ENCODE measurements around the gene NATD1.

The NATD1 gene, protein sequence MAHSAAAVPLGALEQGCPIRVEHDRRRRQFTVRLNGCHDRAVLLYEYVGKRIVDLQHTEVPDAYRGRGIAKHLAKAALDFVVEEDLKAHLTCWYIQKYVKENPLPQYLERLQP
- 14.1 to 19.6 reads per million in 2 donors for total RNA-seq

DNA sequence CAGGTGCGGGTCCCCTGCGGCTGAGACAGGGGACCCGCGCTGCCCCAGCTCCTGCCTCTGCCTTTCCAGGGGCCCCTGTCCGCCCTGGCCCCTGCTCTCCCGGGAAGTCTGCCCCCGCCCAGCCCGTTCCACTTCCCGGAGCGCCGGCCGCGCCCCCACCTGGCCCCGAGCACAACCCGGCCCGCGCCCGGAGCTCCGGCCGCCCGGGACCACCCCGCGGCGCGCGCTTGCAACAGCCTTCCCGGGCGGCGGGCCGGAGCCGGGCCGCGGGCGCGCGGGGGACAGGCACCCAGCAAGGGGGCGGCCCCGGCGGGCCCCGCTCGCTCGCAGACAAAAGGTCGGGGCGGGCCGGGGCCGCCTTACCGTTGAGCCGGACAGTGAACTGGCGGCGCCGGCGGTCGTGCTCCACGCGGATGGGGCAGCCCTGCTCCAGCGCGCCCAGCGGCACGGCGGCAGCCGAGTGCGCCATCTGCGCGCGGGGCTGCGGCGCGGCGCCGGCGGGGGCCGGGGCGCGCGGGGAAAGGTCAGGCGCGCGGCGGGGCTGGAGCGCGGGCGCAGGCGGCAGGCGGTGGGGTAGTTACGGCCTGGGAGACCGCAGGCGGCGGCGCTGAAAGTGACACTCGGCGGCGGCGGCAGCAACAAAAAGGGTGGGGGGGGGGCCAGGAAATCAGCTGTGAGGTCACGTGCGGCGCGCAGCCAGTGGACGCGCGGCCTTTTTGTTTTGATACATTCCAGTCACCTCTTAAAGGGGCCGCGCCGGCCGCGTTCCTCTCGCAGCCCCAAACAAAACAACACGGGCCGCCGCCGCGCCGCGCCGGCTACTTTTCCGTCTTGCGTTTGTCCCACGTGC, at the start of gene NATD1:
TSS of gene NATD1 (minus strand) at position 615 of the 850 bp plus-strand sequence. CDS start at position 469, 146 bp downstream.
- peak; percentile 55 to 92 (median 69) for DNase-seq

GRCh38 chr17:21301593-21302550, 48.7 kb upstream of the NATD1 start:
- no peak for DNase-seq

GRCh38 chr17:21300601-21301571, 47.7 kb upstream of the NATD1 start:
- DNase-seq: no peak

GRCh38 chr17:21299981-21300600, 46.9 kb upstream of the NATD1 start:
- no peak for DNase-seq

DNA sequence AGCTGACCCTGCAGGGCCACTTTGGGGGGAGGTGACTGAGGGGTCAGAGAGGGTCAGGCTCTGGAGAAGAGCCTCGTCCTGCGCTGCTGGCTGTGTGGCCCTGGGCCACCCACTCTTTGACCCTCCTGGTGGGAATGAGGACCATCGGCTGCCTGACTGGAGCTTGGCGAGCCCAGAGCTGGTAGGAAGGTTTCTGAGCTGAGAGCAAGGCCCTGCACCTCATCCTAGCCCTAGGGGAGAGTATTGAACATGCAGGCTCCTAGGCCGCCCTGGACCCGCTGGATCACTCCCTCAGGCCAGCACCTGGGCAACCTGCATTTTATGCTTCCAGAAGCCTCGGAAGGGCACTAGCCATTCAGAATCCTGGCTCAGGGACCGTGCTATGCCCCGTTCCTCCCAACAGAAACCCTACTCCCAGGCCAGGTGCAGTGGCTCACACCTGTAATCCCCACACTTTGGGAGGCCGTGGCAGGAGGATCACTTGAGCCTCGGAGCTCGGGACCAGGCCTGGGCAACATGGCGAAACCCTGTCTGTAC, 45.8 kb upstream of the NATD1 start:
- no peak for DNase-seq

- DNase-seq: no peak
Measured at GRCh38 chr17:21298056-21298982, 45.1 kb upstream of the NATD1 start.

GRCh38 chr17:21297597-21297996, 44.4 kb upstream of the NATD1 start:
- no peak for DNase-seq

GRCh38 chr17:21297026-21297520, 43.9 kb upstream of the NATD1 start:
- no peak for DNase-seq

GRCh38 chr17:21296097-21297025, 43.2 kb upstream of the NATD1 start:
- no peak for DNase-seq

- DNase-seq: no peak
Measured at GRCh38 chr17:21295036-21295952, 42.1 kb upstream of the NATD1 start.

- no peak for DNase-seq
Measured at GRCh38 chr17:21294321-21295035, 41.3 kb upstream of the NATD1 start.

DNA sequence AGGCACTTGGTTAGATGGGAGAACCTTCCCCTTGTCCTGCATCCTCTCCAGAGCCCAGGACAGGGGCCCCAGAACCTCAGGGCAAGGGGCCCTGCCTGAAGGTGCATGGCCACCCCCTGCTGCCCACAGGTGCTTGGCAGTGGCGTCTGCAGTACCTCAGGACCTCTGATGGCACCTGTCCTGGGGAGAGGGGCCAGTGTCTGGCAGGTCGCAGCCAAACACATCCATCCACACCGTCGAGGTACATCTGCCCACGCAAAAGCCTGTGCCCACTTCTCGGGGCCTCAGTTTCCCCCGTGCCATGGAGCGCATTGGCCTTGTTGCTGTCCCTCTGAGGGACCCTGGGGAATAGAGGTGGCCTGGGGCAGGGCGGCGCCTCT, 40.6 kb upstream of the NATD1 start:
- DNase-seq: no peak

DNA sequence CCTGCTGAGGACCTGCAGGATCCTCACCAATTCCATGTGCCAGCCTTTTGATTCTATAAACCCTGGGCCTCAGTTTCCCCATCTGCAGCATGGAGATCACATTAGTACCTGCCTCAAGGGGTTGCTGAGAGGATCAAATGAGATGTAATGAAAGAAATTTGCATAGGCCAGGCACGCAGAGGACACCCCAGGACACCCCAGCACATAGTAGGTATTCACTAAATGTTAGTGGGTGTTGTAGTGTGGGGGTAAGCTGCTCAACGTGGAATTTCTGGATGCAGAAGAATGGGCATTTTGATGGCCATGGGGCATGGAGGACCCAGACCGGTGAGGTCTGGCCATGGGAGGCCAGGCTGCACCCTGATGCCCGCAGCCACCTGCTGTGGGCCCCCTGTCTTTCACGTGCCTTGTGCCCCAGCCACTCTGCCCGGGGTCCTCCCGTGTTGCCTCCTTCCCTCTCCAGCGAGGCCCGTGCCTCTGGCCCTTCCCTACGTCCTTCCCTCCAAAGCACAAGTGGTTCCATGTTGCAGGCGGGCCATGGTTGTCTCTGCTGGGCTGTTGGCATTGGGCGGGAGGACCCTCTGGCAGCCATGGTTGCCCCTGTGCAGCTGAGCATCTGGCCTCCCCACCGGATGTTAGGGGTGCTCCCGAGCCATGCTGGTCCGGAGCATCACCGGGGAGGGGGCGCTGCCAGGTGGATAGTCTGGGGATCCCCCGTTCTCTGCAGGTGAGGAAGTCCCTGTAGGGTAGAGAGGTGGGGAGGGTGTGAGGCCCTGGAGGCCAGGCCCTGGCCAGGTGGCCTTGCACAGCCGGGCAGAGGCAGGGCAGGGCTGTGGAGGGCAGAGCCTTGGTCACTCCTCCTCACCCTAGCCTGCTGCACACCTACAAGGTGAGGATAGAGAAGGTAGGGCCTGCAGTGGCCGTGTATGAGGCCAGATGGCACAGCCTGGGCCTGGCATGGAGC, 39.9 kb upstream of the NATD1 start:
- DNase-seq: no peak

- no peak for DNase-seq
Measured at GRCh38 chr17:21291862-21292261, 38.7 kb upstream of the NATD1 start.

GRCh38 chr17:21291357-21291756, 38.1 kb upstream of the NATD1 start:
- DNase-seq: no peak

Measured in T-helper 2 cell (primary cell).